LNCaP clone FGC (cell line): ENCODE results near the gene SUPT5H.

Experiments
- DNase-seq: peaks from one replicate; pipeline ENCODE4 v3.0.0-alpha.2; 2011; ENCODE audit warnings: low read depth
- H3K4me3 ChIP-seq: 2 replicates; pipeline ENCODE4 v1.5.1; 2011; ENCODE audit warnings: mild to moderate bottlenecking, low read depth, low read length, control low read depth
- TF ChIP-seq, protein P1 (sequence below): IDR thresholded peaks from 2 replicates; pipeline ENCODE4 v1.5.1; 2012; ENCODE audit warnings: mild to moderate bottlenecking; ENCODE audit not compliant: control insufficient read depth, insufficient read depth; ENCODE audit errors: extremely low read depth

The SUPT5H gene

DNA sequence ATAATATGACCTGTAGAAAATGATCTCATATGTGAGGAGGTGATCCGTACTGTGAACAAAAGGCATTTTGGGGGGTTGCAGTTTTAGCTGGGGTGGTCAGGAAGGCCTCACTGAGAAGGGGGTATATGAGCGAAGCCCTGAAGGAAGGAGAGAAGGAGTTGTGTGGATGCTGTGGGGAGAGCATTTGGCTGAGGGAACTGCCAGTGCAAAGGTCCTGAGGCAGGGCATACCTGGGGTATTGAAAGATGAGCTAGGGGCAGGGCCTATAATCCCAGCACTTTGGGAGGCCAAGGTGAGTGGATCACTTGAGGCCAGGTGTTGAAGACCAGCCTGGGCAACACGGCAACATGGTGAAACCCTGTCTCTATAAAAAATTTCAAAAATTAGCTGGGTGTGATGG, 72.0 kb downstream of the SUPT5H start:
- DNase-seq: no peak
- TF ChIP-seq, protein P1, sequence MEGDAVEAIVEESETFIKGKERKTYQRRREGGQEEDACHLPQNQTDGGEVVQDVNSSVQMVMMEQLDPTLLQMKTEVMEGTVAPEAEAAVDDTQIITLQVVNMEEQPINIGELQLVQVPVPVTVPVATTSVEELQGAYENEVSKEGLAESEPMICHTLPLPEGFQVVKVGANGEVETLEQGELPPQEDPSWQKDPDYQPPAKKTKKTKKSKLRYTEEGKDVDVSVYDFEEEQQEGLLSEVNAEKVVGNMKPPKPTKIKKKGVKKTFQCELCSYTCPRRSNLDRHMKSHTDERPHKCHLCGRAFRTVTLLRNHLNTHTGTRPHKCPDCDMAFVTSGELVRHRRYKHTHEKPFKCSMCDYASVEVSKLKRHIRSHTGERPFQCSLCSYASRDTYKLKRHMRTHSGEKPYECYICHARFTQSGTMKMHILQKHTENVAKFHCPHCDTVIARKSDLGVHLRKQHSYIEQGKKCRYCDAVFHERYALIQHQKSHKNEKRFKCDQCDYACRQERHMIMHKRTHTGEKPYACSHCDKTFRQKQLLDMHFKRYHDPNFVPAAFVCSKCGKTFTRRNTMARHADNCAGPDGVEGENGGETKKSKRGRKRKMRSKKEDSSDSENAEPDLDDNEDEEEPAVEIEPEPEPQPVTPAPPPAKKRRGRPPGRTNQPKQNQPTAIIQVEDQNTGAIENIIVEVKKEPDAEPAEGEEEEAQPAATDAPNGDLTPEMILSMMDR: no peak
- no peak overlapping the region for H3K4me3 ChIP-seq

DNA sequence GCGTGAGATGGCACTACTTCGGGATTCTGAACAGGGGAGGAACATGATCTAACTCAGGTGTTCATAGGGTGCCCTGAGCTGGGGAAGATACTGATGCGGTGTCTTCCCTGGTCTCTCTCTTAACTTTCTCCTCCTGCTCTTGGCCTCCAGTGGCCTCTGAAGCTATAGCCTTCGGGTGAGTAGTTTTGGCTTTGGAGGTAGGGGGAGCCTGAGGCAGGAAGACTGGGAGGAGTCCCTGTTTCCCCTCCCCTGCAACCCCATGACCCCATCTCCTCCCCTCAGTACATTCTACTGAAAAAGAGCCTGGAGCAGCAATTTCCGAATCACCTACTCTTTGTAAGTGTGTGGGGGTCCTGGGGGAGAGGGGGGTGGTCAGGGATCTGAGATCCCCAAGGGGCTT, 73.1 kb downstream of the SUPT5H start:
- no peak for DNase-seq
- H3K4me3 ChIP-seq: no peak overlapping the region
- TF ChIP-seq, protein P1: no peak

DNA sequence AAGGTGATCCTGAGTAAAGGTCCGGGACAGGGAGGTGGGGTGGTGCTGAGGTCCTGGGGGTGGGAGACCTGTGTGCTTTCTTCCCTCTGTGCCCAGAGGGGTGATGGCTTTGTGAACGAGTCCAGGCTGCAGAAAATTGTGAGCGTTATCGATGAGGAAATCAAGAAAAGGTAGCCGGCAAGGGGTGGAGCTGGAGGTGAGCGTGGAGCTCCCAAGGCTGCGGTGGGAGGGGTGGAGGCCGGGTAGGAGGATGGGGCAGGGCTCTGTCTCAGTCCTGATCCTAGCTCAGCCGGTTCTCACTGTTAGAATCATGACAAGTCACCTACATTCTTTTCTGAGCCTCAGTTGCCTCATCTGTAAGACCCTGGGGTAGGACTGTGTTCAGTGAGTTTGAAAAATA, 73.6 kb downstream of the SUPT5H start:
- DNase-seq: no peak
- no peak overlapping the region for H3K4me3 ChIP-seq
- TF ChIP-seq, protein P1: no peak

GRCh38 chr19:39520541-39521484, 75.4 kb downstream of the SUPT5H start:
- H3K4me3 ChIP-seq: no peak overlapping the region
- TF ChIP-seq, protein P1: no peak
- DNase-seq: no peak

DNA sequence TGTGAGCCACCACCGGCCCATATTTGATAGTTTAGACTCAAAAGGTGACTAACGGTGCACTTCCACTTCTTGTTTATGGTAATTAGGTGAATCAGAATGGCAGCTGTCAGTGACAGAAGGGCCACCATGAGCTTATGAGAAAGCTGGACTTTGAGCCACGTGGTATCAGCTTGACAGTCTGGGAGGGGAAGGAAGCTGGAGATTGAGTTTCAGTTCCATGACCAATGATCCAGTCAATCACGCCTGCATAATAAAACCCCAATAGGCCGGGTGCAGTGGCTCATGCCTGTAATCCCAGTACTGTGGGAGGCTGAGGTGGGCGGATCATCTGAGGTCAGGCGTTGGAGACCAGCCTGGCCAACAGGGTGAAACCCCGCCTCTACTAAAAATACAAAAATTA, 79.1 kb downstream of the SUPT5H start:
- no peak for DNase-seq
- no peak overlapping the region for H3K4me3 ChIP-seq
- TF ChIP-seq, protein P1: no peak

DNA sequence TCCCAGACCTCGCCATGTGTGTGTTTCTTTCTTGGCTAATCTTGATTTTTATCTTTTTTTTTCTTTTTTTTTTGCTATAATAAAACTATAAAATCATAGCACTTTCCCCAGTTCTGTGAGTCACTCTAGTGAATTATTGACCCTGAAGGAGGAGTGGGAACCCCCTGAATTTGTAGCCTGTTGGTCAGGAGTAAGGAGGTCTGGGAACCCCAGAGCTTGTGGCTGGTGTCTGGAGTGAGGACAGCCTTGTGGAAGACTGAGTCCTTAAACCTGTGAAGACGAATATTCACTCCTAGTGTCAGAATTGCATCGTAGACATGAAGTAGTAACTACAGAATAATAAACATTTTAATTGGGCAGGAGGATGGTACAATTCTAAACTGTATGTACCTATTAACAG, 79.8 kb downstream of the SUPT5H start:
- TF ChIP-seq, protein P1: no peak
- no peak overlapping the region for H3K4me3 ChIP-seq
- DNase-seq: no peak
